Activated CD4-positive, alpha-beta T cell treated with anti-CD3 and anti-CD28 coated beads, Interleukin-2, amount 50 U/mL, for 48 hours (primary cell): ENCODE results near the gene HLA-E.
"Not testable (repeated sequence)": the region's sequence is repeated elsewhere in the genome, so short reads cannot be mapped to it uniquely, and the experiment has no call there.

ENCODE experiments used
- DNase-seq, 2 experiments: peaks; one replicate each; pipeline ENCODE4 v3.0.0-alpha.2; 2020

HLA-E gene

DNA sequence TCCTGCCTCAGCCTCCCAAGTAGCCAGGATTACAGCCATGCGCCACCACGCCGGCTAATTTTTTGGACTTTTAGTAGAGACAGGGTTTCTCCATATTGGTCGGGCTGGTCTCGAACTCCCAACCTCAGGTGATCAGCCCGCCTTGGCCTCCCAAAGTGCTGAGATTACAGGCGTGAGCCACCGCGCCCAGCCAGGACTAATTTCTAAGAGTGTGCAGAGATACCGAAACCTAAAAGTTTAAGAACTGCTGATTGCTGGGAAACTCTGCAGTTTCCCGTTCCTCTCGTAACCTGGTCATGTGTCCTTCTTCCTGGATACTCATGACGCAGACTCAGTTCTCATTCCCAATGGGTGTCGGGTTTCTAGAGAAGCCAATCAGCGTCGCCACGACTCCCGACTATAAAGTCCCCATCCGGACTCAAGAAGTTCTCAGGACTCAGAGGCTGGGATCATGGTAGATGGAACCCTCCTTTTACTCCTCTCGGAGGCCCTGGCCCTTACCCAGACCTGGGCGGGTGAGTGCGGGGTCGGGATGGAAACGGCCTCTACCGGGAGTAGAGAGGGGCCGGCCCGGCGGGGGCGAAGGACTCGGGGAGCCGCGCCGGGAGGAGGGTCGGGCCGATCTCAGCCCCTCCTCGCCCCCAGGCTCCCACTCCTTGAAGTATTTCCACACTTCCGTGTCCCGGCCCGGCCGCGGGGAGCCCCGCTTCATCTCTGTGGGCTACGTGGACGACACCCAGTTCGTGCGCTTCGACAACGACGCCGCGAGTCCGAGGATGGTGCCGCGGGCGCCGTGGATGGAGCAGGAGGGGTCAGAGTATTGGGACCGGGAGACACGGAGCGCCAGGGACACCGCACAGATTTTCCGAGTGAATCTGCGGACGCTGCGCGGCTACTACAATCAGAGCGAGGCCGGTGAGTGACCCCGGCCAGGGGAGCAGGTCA lies at the start of gene HLA-E:
Gene HLA-E, plus strand, starts transcription at position 429 of the 945 bp plus-strand sequence. Its CDS starts 23 bp downstream, at position 452.
- DNase-seq, result peak; percentile 84 to 90

DNA sequence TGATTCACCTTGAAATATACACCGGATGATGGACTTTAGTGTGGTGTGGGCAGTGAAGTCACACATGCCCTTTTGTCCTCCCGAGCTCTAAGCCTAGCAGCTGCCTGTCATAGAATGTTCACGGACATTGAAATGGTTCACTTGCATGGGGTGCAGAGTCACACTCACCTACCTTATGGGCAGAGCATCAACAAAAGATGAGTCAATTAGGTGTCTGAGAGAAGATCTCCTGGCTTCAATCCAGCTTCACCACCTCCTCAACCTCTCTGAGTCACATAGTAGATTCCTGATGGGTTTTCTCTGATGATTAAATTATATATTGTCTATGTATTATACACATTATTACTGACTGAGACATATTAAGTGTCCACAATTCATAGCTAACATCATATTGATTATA lies 48.1 kb upstream of the HLA-E start:
- DNase-seq, result no peak

DNA sequence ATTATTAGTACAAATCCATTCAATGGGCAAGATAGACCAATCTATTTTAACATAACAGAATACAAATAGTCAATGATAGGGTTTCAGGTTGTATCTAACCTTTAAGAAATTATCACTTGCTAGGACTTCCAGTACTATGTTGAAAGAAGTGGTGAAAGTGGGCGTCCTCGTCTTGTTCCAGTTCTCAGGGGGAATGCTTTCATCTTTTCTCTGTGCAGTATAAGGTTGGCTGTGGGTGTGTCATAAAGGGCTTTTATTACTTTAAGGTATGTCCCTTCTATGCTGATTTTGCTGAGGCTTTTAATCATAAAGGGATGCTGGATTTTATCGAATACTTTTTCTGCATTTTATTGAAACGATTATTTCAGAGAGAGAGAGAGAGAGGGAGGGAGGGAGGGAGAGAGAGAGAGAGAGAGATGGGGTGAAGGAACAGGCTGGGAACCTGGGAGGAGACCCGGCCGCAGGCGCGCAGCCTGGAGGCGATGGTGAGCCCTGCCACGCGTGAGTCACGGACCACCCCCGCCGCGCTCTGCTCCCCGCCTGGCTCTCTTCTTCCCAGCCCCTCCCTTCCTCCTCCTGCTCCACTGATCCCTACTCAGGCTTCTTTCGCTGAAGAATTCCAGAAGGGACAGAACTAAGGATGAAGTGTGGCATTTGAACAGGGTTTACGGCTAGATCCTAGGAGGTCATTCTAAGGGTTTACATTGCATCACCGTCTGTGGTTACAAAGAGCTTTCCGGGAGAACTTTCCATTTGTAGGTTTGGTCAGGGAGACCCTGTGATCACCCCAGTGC lies 45.5 kb upstream of the HLA-E start:
- no peak for DNase-seq

DNA sequence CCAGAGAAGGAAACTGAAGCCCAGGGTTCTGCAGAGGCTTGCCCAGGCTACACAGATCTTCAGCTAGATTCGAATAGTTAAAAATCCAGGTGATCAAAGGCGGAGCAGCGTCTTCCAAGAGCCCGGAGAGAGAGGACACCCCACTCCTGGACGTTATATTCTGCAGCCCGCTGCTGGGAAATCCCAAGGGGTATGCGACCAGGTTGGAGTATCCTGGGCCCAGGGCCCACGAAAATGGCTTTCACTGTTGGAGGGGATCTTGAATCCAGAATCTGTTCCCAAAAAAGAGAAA lies 44.9 kb upstream of the HLA-E start:
- no peak for DNase-seq

DNA sequence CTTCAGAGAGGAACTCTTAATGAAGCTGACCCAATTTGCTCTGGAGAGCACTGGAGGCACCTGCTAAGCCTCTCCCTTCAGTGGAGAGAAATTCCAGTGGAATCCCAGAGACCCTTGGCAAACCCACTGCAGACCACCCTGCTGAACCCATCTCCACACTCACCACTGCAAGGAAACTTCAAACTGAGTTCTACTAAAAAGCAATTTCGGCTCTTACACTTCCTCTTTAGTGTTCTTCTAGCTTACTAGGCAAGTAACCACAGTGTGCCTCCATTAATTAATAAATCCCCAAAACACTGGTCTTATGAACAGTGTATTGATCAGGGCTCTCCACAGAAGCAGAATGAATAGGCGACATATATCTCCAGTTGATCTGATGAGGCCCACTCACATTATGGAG lies 43.0 kb upstream of the HLA-E start:
- no peak for DNase-seq

DNA sequence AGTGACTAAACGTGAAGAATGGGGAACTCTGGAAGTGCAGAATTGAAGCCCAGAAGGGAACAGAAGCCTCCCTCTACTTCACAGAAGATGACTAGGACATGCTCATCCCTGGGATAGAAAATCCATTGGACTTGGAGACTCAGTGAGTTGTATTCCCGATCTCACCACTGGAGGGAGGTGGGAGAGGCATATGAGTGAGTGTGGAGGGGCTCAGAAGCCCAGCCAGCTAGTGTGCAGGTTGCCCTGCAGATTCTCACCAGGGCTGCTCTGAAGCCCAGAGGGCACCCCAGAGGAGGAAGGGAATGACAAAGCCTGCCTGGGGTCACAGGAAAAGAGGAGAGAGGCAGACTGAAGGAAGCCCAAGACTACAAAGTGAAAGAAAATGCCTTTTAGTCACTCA lies 42.1 kb upstream of the HLA-E start:
- DNase-seq, result no peak

DNA sequence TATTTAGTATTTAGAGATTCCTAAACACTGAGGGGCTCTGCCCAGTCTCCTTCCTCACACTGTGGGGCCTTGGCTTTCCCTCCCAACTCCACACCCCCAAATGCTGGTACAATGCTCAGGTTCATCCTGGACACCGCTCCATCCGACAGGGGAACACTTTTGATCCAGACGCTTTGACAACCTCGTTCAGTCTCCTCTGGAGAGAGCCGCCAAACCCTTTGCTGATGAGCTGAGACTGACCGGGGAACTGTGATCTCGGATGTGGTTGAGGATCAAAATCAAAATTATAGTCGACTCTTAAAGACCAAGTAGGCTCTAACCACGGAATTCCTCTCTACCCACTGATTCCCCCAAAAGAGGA lies 38.8 kb upstream of the HLA-E start:
- peak in 1 of 2 experiments; percentile 19 for DNase-seq

DNA sequence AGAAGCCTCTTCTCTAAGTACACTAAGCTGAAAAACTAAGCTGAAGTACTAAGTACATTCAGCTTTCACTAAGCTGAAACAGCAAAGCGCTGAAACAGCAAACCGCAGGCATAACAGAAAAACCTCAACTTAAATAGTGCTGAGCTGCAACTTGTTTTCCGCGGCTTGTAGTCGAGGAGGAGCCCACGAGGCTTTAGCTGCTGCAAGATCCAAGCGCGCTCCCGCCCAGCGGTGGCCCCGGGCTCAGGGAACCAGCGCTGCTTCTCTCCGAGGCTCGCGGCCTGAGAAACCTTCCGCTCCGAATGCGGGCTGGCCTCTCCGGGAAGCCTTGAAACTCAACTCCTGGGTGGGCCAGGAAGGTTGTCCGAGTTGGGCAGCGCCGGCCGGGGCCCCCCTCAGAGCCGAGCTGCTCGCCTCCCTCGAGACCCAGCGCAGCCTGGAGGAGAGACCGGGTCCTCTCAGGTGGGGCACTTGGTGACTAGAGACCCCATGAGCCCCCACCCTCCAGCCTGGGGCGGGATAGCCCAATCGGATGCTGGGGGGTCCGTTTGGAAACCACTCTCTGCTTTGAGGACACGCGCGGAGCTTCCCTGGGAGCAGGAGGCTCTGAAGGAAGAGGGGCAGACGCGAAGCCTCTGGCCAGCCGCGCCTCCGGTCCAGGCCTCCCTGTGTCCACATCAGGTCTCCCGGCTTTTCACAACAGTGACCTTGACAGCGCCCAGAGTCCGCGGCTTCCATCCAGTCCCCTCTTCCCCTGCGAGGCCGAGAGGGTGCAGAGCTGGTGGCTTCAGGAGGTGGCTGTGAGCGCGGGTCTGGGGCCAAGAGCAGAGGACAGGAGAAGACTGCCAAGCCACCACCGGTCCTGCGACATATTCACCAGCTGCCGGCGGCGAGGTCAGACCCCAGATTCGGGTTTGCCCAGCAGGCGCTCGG lies 38.1 kb upstream of the HLA-E start:
- DNase-seq, result peak; percentile 51 to 63

DNA sequence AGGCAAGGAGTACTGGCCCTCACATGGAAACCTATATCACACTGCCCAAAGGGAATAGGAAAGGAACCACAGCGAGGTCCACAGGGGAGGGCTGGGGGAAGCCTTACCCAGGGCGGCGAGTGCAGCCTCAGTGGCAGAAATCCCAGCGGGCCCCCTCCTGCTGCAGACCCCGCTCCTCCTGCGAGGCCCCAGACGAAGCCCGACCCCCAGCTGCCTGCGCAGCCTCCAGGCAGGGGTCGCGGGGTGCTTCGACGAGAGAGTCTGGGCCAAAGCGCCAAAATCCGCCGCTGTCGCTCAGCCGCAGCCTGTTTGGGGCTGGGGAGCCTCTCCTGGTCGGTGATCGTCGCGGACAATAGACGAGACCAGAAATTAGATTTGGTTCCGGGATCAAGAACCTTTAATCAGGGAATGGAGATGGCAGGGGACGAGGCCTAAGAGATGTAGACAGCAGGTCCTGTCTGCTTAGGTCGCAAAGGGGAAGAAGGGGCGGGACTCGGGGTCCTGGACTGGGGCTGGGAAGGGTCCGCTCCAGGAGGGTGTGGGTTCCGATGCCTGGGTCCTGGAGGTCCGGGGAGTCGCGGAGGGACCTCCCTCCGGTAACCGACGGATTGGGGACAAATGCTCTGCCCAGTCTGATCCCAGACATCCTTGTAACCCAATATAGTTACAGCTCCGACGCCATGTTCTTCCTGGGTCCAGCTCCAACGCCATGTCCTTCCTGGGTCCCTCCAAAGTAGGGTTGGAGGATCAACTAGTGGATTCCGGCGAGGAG lies 36.4 kb upstream of the HLA-E start:
- no peak for DNase-seq

DNA sequence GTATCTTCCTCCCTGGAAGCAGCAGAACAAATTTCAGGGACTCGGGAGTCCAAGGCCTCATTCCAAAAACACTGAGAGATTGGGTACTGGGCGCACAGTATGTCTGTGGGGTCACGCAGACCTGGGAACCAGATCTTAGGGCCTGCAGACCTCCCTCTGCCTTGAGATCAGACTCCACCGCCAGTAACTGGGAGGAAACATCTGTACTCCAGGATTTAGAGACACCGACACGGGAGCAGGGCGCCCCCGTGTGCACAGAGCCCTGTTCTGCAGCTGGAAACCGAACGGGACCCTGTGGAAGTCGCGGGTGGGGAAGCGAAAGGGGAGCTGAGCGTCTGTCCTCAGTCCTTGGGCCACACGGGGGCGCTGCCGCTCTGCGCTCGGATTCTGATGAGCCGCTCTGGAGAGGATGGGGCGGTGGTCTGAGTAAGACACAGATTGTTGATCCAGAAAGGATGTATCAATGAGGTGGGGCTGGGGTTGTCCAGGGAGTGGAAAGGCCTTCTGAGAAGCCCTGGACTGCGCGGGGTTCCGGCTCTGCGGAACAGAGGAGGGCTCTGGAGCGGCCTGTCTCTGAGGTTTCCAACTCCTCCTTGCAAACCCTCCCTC lies 35.7 kb upstream of the HLA-E start:
- DNase-seq, result peak; percentile 93 to 94

DNA sequence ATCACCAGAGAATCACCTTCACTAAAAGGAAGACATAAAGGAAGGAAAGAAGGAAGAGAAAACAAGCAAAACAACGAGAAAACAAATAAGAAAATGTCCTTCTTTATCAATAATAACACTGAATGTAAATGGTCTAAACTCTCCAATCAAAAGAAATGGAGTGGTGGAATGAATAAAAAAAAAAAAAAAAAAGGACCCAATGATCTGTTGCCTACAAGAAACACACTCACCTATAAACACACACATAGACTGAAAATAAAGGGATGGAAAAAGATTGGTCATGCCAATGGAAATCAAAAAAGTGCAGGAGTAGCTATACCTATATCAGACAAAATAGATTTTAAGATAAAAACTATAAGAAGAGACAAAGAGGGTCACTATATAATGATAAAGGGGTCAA lies 30.2 kb upstream of the HLA-E start:
- no peak for DNase-seq

DNA sequence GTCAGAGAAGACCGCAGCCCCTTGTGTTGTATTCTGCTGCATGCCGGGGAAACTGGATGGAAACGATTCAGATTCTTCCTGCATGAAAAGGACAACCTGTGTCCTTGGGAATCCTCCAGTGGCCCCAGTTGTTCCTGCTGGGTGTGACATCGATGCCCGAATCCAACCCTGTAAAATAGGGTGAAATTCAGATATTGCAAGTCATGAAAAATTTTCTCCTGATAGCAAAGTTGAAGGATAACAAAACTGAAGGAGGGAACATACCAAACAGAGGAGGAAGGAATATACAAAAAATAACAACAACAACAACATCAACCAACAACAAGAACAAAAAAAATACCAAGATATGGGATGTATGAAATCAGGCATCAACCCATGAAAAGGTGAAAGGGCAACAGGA lies 28.3 kb upstream of the HLA-E start:
- no peak for DNase-seq

DNA sequence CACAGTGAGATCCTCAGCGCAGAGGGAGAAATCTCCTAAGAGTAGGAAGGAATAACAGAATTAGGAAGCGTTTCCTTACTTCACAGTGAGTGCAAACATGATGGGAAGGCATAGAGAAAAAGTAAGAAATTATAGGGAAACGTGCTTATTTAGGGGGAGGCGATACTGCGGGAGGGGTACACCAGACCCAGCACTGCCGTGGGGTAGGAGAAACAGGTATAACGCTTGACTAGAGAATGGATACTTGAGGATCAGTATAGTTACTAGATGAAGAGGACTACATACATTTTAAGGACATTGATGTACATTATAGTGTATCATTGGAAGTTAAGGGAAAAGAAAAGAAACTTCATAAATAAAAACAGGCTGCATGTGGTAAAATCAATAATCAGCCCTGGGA lies 26.8 kb upstream of the HLA-E start:
- no peak for DNase-seq

DNA sequence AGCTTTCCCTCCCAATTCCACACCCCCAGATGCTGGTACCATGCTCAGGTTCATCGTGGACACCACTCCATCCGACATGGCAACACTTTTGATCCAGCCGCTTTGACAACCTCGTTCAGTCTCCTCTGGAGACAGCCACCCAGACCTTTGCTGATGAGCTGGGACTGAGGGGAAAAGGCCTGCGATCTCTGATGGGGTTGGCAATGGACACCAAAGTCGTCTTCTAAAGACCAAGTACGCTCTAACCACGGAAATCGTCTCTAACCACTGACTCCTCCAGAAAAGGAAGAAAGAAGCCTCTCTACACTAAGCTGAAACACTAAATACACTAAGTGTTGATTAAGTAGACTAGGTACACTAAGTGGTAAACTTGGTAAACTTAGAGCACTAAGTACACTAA lies 26.1 kb upstream of the HLA-E start:
- no peak for DNase-seq

DNA sequence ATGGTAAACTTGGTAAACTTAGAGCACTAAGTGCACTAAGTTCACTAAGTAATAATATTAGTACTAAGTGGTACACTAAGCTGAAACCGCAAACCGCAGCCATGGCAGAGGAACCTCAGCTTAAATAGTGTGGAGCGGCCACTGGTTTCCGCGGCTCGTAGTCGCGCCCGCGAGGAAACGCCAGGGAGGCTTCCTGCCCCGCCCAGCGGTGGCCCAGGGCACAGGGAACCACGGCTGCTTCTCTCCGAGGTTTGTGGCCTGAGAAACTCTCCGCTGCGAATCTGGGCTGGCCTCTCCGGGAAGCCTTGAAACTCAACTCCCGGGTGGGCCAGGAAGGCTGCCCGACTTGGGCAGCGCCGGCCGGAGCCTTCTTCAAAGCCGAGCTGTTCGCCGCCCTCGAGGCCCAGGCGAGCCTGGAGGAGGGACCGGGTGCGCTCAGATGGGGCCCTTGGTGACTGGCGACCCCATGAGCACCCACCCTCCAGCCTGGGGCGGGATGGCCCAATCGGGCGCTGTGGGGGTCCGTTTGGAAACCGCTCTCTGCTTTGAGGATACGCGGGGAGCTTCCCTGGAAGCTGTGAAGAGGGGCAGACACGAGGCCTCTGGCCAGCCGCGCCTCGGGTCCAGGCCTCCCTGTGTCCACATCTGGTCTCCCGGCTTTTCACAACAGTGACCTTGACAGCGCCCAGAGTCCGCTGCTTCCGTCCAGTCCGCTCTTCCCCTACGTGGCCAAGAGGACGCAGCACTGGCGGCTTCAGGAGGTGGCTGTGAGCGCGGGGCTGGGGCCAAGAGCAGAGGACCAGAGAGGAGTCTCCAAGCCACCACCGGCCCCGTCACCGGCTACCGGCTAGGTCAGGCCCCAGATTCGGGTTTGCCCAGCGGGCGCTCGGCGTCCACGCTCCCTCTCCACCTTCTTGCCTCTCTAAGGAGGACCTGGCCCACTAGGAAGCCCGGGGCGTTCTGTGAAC lies 25.4 kb upstream of the HLA-E start:
- peak; percentile 62 to 75 for DNase-seq

DNA sequence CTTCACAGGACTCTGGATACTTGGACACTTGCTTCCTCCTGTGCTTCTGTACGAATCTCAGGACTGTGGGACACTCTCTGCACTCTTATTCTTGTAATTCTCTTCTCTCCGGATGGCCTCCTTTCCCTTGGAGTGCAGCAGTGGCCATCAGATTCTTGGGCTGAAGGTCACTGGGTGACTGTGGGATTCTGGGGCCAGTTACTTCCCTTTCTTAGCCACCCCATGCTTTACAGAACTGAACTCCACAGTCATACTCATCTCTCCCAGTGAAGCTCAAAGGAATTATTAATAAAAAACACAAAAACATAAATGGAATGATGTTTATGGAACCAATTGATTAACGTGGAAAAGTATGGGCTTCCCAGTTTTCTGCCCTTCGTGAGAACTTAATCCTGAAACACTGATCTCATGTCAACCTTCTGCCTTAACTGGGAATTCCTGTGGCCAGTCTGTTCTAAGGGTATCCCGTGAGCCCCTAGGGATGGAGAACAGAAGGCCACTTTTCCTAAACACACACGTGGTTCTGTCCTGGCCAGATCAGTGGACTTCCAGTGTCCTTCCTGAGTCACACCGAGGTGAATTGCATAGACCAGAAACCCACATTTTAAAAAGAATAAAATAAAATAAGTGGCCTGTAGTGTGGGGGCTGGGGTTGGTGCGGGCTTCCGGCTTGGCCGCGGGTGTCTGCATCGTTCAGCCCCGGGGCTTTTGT lies 23.6 kb upstream of the HLA-E start:
- DNase-seq, result no peak

DNA sequence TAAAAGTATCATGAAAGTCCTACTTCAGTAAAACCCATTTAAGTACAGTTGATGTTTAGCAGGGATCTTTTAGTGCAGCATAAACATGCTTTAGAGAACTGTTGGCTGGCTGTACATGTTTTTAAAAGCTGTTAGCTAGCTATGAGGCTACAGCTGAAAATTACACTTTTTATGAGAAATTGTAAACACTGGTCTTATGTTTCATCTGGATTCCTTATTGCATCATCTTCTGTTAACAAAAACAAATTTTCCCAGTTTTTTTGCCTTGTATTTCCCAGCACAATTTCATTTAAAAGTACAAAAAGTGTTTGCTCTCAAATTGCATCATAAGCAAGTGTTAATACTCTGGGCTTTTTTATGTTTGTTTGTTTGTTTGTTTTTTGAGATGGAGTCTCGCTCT lies 18.3 kb upstream of the HLA-E start:
- no peak for DNase-seq

DNA sequence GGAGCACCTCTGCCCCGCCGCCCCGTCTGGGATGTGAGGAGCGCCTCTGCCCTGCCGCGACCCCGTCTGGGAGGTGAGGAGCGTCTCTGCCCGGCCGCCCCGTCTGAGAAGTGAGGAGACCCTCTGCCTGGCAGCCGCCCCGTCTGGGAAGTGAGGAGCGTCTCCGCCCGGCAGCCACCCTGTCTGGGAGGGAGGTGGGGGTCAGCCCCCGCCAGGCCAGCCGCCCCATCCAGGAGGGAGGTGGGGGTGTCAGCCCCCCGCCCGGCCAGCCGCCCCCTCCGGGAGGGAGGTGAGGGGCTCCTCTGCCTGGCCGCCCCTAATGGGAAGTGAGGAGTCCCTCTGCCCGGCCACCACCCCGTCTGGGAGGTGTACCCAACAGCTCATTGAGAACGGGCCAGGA lies 14.2 kb upstream of the HLA-E start:
- DNase-seq, result not testable (repeated sequence)

DNA sequence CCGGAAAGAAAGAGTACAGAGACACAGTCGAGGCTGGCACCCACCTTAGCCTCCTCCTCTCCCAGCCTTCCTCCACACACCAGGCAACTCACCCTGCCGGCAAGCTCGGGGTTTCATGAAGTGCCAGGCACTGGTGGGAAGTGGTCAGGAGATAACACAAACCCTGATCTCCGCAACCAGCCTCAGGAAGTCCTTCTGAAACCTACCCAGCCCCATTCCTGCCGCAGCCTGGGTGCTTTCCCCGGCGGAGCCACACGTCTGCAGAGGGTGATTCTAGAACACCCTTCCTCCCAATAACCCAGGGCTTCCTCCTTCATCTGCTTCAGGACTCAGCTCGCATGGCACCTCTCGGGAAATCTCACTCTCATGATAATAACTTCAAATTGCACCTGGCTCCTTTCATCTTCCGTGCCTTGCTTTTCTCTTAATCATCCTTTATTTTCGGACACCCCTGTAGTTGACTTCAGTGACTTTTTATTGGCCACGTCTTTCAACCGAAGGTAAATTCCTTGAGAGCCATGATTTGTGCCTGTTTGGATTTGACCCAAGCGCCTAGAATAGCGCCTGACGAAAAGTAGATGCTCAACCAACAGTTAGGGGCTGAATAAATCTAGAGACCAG lies 8.7 kb upstream of the HLA-E start:
- peak in 1 of 2 experiments; percentile 68 for DNase-seq
